RKO (cell line): ENCODE data around the gene ZNF580.

Source experiments
- DNase-seq: peaks from one replicate; pipeline ENCODE4 v3.0.0-alpha.2; 2016; ENCODE audit warnings: low spot score

The ZNF580 gene

DNA sequence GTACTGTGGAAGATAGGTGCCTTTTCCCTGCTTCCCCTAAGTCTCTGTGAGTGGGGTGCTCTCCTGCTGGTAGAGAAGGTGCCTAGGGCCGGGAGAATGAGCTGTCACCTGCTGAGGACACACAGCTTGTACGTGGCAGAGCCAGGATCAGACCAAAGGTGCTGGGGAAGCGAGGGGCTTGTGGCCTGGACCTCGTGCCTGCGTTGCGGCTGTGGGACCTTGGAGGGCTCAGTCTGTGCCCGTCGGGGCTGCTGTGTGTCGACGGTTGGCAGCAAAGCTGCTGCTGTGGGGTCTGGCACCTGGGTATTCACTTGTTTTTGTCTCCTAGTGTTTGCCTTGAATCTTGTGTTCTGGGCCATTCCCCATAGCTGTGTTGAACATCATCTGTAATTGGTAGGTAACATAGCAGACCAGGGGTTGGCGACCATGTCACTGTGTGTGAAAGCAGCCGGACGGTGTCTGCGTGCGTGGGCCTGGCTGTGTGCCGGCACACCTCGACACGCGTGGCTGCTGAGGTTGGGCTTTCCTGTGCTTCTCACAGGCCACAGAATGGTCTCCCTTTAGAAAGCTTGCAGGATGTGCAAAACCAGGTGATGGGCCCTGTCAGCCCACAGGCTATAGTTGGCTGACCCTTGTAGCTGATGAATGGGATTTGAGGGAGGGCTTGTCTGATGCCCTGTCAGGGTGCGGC, 23.2 kb downstream of the ZNF580 start:
- no peak for DNase-seq

GRCh38 chr19:55666343-55667005, 25.7 kb downstream of the ZNF580 start:
- DNase-seq: no peak

GRCh38 chr19:55667006-55667381, 26.2 kb downstream of the ZNF580 start:
- no peak for DNase-seq

- no peak for DNase-seq
Observed at GRCh38 chr19:55667511-55667910, 26.7 kb downstream of the ZNF580 start.

DNA sequence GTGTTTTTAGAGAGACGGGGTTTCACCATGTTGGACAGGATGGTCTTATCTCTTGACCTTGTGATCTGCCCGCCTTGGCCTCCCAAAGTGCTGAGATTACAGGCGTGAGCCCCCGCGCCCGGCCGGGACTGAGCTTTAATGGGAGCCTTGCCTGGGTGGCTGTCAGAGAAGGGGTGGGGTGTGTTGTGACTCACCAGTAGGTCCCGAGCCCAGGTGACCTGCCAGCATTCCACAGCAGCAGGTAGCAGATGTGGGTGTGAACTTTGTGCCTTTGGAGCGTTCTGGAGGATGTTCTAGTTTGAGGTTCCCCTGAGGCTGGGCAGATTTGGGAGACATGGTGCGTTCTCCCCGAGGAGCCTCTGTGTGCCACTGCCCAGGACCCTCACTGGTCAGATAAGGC, 27.2 kb downstream of the ZNF580 start:
- DNase-seq: no peak

DNA sequence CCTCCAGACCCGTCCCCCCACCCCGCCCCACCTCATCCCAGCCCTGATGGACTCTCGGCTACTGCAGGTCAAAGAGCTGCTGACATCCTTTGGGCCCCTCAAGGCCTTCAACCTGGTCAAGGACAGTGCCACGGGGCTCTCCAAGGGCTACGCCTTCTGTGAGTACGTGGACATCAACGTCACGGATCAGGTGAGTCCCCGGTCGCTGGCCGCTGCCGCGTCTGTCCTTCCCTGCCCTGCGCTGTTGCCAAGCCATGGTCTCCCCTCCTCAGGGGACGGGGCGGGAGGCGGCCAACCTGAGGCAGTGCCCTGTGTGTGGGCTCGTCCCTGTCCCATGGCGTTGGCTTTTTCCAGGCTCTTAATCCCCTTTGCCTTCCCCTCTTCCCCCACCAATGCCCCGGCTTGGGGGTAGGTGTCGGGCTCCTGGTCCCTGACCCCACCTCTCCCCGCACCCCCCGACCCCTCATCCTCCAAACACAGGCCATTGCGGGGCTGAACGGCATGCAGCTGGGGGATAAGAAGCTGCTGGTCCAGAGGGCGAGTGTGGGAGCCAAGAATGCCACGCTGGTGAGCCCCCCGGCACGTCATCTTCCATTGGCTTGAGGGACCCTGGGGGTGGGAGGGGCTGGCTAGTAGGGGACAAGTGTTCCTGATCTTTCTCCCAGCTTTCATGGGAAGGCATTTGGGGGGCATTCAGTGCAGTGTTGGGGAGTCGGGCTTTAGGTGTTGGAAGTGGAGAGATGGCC, 28.0 kb downstream of the ZNF580 start:
- DNase-seq: no peak

DNA sequence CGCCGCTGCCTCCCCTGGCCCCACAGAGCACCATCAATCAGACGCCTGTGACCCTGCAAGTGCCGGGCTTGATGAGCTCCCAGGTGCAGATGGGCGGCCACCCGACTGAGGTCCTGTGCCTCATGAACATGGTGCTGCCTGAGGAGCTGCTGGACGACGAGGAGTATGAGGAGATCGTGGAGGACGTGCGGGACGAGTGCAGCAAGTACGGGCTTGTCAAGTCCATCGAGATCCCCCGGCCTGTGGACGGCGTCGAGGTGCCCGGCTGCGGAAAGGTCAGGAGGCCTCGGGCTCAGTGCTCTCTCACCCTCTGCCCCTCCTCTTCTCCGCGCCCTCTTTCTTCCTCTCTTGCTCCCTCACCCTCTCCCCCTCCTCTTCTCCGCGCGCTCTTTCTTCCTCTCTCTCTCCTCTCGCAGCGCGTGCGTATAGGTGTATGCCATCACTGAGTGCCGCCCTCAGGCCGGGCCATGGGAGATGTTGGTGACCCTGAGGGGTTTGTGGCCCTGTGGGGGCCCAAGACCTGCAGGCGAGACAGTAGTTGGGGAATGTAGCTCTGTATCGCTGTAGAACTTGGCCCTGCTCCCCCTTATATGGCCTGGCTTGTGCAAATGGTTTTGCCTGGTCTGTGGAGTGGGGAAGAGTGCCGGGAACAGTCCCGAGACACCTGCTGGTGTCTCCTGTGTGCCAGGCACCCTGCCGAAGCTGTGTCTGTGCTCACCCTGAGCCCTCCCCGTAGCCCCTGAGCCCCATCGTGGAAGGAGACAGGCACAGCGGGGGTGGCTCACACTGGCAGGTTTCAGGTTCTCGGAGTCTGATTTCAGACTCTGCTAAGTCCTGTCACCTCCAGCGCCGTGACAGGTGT, 28.8 kb downstream of the ZNF580 start:
- DNase-seq: no peak

DNA sequence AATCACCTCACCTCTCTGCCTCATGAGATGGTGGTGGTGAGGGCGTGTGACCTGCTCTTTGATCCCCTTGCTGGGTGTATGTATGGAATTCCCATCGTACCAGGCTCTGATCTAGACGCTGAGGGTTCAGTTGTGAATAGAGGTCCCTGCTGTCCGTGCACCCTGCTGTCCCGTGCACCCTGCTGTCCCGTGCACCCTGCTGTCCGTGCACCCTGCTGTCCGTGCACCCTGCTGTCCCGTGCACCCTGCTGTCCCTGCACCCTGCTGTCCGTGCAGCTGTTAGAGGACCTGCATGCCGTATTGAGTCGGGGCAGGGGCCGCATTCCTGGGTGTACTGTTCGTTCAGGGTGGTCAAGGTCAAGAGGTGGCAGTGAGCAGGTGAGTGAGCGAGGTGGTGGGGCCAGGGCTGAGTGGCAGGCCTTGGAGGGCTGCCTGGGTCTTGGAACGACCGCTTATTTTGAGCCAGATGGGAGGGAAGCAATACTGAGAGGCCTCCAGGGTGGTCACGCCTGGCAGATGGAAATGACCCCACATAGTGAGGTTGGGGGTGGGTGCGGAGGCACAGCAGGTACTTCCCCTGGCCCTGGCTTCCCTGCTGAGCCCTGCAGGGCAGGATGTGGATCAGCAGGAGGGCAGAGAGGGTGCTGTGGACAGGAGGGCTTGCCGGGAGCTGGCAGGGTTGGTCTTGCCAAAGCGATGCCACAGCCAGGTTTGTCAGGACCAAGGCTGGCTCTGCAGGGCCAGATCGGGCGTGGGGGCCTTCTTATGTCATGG, 29.7 kb downstream of the ZNF580 start:
- no peak for DNase-seq

- DNase-seq: no peak
Observed at GRCh38 chr19:55671054-55671378, 30.2 kb downstream of the ZNF580 start.

DNA sequence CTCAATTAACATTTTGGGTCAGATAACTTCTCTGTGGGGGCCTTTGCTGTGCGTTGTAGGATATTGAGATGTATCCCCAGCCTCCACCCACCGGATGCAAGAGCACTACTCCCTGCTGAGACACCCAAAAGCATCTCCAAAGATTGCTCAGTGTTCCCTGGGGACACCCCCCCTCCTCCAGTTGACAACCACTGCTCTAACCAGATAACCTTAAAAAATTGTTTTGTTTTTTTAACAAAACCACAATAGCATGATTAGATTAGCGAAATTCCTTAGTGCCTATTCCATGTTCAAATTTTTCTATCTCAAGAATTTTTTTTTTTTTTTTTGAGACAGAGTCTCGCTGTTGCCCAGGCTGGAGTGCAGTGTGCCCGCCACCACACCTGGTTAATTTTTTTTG, 31.6 kb downstream of the ZNF580 start:
- DNase-seq: no peak

GRCh38 chr19:55673465-55673864, 32.7 kb downstream of the ZNF580 start:
- no peak for DNase-seq

- DNase-seq: no peak
Observed at GRCh38 chr19:55673889-55674288, 33.1 kb downstream of the ZNF580 start.

DNA sequence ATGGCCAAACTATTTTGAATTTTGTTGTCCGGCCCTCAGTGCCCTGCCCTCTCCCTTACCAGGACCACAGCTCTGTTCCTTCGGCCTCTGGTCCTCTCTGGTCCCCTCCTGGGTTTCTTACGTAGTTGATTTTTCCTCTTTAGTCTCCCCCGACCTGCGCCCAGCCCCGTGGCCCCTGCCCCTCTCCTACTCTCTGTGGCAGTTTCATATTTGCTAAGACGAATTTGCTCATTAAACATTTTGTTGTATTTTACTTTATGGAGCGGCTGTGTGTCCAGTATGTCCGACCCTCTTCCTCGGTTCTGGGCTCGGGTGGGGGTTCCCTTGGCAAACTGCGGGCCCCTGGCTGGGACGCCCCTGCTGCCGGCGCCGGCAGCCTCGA, 33.6 kb downstream of the ZNF580 start:
- no peak for DNase-seq

DNA sequence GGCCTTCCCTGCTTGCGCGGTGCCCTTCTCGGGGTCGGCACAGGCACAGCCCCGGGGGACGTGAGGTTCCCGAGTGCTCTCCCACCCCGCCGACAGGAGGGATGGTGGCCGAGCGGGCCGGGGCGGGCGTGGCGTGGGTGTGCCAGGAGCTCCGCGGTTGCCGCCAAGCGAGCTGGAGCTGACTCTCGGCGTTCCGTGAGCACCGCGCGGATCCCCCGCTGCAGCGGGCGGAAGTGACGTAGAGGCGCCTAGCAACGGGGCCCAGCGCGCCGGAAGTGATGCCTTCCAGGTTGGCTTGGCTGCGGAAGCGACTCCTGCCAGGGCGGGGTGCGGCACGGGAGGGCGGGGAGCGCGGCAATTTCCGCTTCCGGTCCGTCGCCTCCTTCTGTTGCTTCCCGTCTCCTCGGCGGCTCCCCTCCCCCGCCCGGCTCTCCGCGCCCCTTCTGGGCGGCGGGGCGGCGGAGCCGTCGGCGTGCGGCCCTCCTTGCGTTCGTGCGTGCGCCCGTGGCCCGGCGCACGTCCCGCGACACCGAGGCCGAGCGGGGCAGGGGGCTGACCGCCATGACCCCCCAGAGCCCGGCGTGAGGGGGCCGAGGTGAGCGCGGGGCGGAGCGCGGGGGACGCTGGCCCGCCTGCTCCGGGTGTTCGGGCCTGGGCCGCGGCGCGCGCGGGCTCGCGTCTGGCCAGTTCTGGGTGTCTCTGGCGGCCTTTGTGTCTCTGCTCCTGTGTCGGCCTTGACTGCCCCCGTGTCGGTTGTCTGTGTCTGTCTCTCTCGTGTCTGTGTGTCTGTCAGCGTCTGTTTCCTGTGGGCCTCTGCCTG, 34.2 kb downstream of the ZNF580 start, which contains the start of gene EPN1:
Gene EPN1 (plus strand): TSS at position 386 of the 820 bp plus-strand sequence. CDS start 3,402 bp downstream, outside the sequence.
- peak; percentile 97 for DNase-seq

GRCh38 chr19:55675661-55676354, 35.0 kb downstream of the ZNF580 start:
- DNase-seq: peak; percentile 67

DNA sequence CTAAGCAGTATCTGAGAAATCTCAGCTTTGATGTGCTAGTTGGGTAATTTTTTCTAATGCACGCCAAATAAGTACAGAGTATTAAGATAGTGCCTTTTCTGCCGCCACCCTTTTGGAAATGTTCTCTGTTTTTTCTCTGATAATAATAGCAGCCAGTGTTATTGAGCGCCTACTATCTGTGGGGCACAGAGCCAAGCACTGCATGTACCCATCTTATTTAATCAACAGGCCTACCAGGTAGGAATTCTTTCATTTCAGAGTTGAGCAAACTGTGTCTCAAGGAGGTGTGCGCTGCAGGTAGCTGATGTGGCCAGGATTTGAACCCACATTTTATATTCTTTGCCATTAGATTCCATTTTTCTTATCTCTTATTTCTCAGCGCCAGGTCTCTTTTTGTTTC, 35.6 kb downstream of the ZNF580 start:
- peak; percentile 68 for DNase-seq

- DNase-seq: no peak
Observed at GRCh38 chr19:55676889-55677505, 36.2 kb downstream of the ZNF580 start.

GRCh38 chr19:55677572-55678028, 36.8 kb downstream of the ZNF580 start:
- no peak for DNase-seq

- DNase-seq: no peak
Observed at GRCh38 chr19:55678121-55678671, 37.4 kb downstream of the ZNF580 start.
